ENCODE results near the gene PTPRJ.

PTPRJ gene

DNA sequence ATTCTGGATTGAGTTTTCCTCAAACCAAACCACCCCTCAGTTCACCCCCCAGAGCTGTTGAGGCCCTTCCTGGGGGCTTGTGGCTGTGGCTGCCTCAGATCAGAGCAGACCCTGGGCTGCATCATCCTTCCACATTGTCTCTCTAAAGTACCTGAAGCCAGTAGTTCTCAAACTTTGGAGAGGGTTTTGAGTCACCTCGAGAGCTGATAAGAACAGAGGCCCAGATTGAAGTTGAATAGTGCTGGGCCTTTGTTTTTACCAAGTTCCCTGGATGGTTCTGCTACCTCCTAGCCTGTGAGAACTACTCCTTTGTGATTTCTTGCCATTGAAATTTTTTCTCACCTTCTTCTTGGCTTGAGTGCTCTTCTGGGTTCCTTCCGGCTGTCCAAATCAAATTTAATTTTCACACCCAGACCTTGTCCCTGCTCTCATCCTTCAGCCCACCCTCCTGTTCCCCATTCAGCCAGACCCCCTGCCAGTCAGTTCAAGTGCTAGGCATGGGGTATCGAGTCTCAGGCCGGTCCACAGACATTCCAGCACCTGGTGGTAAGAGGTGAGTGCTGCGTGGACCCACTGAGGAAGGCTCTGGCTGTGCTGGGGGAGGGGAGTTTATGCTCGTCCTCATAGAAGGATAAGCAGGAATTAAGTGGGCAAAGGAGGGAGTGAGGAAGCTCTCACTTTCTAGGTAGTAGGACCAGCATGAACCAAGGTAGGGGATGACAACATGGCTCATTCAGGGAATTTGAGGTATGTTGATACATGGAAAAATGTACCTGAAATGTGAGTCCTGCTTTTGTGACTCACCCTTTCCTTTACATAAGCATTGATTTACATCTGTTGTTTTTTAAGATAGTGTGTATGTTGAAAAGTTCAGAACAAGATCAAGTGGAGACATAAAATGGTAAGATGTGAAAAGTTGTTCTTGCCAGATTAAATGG, 116.5 kb downstream of the PTPRJ start:
- DNase-seq, result peak; percentile 37

DNA sequence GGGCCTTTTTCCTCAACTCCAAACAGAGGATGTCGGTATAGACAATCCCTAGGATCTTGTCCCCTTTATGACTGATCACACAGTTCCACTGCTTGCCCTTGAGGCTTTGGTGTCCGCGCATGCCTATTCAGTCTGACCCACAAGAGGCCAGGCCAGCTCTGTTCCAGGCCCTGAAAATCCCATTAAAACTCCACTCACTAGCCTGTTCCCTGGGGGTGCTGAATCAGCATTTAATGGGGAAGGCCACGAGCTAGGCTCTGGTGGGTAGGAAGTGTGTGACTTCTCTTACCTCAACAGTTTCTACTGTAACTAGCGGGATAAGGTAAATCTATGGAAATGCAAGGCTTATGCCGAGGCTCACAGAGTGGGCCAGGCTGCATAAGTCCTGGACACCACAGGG, 117.7 kb downstream of the PTPRJ start:
- no peak for DNase-seq

DNA sequence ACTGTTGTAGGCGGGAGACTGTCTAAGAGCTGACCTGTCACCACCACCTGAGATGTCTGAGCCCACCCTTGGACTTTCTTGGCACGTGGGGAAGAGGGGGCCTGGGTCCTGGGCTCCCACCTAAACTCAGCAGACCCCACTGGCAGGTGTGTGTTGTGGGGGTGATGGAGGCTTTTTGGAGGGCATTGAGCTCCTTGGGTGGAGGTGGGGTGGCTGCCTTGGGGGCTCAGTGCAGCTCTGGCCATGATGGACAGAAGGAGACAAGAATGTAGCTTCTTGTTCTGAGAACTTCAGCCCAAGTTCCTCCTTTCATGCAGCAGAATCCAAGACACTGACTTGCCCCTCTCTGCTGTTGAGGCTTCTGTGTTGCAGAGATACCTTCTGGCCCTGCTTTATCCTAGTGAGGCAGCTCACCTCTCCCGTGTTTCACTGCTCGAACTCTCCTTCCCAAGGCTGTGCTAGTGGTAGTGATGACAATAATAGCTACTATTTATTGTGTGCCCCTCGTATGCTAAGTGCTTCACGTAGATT, 119.6 kb downstream of the PTPRJ start:
- DNase-seq, result no peak

DNA sequence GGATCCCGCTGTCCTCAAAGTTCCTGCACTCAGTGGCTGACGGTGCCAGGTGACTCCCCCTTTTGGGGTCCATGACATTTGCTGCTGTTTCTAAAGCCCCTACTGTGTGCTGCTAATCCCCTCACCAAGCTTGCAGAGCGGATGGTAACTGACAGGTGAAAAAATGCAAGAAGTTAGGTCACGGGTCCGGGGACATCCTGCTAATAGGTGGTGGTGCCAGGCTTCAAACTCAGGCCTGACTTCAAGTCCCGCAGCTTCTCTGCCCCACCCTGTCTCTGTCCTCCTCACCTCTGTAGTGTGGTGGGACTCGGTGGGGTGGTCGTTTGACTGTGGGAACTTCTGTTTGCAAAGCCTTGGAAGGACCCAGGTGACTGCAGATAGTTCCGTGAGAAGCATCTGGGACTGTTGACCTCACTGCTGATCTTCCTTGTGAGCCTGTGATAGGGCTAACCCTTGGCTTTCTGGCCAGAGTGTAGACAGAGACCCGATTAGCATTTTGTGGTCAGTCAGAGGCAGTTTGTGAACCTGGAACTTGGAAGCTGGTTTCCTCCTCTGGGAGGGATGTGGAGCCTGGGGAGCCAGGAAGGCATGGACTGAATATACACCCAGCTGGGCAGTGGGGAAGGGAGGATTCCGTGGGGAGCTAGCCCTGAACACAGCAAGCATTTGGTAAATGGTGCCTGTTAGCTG, 120.8 kb downstream of the PTPRJ start:
- DNase-seq, result no peak

GRCh38 chr11:48101958-48102357, 121.6 kb downstream of the PTPRJ start:
- no peak for DNase-seq

DNA sequence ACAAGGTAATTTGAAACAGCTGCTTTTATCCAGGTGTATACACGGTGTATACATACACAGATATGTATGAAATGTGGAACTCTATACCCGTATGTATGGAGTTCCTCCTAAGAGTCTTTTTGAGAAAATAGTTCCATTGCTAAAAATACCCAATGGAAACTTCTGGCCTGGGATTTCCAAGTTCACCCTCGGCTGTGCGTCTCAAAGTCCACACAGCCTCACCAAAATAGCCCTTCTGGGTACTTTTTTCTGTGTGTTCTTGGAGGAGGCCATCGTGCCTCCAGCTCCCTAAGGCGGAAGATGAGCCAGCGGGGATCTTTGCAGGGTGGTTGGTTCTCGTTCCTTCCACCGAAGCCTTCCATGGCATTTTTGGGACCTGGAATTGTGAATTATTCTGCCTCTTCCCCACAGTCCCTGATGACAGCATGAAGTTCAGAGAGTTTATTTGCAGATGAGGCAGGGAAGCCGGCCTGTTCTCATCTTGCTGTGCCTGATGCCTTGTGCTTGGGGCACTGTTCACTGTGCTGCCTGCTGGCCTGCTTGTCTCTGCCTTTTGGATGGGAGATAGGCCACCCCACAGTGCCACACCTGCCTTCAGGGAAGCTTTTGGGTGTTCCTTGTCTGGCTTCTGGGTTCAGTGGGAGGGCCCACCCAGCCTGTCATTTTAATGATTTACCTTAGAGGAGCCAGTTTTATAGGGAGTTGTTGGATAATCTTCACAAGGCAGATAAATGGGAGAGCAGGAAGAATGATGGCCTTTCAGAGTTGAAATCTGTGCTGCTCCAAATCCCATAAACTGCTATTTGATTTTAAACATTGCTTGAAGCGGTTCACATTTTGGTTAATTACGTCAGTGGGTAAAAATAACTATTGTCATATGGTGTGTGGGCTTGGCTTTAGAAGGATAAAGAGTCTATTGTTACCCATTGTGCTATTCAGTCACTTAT, 123.5 kb downstream of the PTPRJ start:
- DNase-seq, result no peak

- no peak for DNase-seq
These were observed 124.2 kb downstream of the PTPRJ start for GRCh38 chr11:48104568-48104924.

DNA sequence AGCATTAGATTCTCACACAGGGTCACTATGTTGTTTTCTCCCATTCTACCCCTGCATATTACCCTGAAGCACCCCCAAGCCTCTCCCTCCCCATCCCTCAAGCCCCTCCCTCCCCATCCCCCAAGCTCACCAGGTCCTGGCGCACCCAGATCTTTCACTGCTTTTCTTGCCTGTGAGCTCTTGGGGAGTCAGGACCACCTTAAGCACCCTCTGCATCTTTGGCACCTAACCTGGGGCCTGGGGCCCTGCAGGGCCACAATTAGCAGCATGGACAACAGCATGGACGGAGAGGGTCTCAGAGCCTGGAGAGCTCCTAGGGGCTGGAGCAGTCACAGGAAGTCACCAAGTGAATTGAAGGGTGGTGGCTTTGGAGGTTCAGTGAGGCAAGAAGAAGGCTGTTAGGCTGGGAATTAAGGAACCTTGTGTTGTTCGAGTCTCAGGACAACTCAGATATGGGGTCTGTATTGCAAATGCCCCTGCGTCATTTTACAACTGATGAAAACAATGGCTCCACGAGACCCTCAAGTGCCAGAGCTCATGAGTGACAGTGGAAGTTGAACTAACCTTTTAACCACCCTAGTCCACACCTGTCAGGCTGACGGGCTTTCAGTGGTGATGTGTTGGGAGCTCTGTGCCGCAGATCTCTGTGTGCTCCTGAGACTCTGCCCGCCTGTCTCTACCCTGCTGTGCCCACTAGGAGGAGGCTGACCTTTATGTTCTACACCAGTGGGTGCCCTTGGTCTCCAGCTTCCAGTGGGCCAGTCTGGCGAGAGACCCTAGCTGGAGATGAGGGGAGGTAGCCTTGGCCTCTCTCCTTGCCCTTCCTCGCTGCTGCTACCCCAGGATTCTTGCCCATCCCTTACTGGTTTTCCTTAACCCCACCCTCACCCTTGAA, 125.0 kb downstream of the PTPRJ start:
- no peak for DNase-seq

DNA sequence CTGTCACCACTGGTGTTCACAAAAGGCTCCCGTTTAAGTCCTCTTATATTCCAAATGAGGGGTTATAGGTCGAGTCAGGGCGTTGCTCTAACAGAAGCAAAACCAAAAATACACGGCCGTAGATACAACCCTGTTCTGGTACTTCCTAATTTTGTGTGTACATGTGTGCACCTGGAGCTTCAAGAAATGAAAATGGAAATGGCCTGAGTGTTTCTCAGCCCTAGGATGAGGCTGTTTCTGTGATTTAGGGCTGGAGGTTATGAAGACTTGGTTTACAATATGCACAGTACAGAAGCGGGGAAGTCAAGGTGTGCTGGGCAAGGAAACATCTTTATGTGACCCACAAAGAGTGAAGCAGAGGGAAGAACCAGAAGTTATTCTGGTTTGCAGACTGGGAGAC, 125.8 kb downstream of the PTPRJ start:
- DNase-seq, result no peak

- peak; percentile 76 for DNase-seq
These were observed 126.9 kb downstream of the PTPRJ start for GRCh38 chr11:48107188-48107704.

DNA sequence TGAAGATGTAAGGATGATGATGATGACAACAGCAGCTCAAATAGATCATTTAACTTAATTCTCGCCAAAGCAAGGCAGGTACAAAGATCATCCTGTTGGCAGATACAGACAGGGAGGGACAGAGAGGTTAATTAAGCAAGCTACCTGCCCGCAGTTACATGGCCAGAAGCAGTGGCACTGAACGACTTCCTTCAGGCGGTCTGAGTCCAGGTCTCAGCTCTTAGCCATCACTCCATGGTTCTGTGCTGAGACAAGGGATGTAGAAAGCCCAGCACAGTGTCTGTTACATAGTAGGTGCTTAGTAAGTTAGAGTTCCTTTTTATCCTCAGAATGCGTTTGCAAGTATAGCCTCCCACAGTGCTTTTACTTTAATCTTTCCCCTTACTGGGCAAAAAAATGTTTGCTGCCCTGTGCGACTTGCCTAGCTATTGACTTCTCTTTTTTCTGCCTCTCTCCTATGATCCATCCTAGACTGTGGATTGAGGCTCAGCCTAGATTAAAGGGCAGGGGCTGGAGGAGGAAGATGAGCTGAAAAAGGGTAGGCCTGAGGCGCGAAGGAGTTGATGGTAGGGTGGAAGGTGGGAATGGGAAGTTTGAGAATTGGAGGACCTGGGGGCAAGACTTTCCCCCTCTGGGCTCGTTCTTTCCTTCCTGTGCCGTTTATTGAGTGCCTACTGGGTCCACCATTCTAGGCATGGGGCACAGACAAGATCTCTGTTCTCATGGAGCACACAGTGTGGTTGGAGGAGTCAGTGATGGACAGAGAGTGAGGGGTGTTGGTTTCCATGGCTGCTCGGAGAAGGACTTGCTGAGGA, 128.1 kb downstream of the PTPRJ start:
- no peak for DNase-seq

GRCh38 chr11:48109046-48109666, 128.8 kb downstream of the PTPRJ start:
- peak; percentile 18 for DNase-seq

- DNase-seq, result no peak
These were observed 130.1 kb downstream of the PTPRJ start for GRCh38 chr11:48110509-48110766.

- no peak for DNase-seq
These were observed 131.5 kb downstream of the PTPRJ start for GRCh38 chr11:48111891-48112290.

- no peak for DNase-seq
These were observed 134.4 kb downstream of the PTPRJ start for GRCh38 chr11:48114740-48115139.

GRCh38 chr11:48116437-48117228, 136.3 kb downstream of the PTPRJ start:
- peak; percentile 23 for DNase-seq

GRCh38 chr11:48122246-48122645, 141.9 kb downstream of the PTPRJ start:
- DNase-seq, result no peak

DNA sequence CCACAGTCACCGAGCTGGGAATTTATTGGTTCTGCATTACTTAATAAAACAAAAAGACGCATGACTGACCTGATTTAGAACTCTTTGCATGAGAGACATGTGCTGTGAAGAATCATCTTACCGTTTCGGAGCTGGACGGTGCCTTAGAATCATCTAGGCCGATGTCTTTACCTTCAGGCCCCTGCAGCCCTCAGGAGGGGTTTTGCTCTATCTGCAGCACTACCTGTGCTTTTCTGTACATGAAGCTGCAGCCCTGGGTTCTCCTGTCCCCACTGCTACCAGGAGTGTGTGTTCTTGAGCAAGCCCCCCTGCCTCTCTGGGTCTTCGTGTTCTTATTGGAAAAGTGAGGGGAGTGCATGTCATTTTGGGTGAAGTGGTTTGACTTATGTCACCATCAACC, 142.3 kb downstream of the PTPRJ start:
- no peak for DNase-seq

- DNase-seq, result no peak
These were observed 143.0 kb downstream of the PTPRJ start for GRCh38 chr11:48123254-48123875.
